HCT116 (cell line): ENCODE data around the gene SYNPO. TPM values are rescaled to one million over a fixed set of nuclear protein-coding genes. Genes with fewer than 3 reads are reported as not detected.
A peak's percentile ranks its signal among the peaks of the same experiment; 100 is the strongest.

Experiments
- ATAC-seq: fragments of 200-7000 bp; cut with Tn5 transposase; 2 replicates; pipeline ENCODE4 v1.9.1; 2020; ENCODE audit warnings: mild to moderate bottlenecking, moderate library complexity
- BruUV-seq: library from RNA; stranded (reverse); fragments of 400-500 nt; replicated peaks from 2 replicates; lab custom pipeline; 2021; lab: Mats Ljungman, UMichigan
- CTCF ChIA-PET: fragments of 300-600 bp; sonication (Branson Sonifier 250); formaldehyde crosslinking; loops from one replicate; lab custom pipeline; 2021; ENCODE audit warnings: antibody characterized with exemption; lab: Charles Lee
- POLR2A ChIA-PET: fragments of 300-600, 350-600 bp; sonication (Branson Sonifier 250); formaldehyde crosslinking; loops from one replicate; lab custom pipeline; 2021; ENCODE audit warnings: antibody characterized with exemption; lab: Charles Lee
- RAD21 ChIA-PET, 2 experiments: fragments of 300-600 bp; sonication (Branson Sonifier 250); formaldehyde crosslinking; loops; one replicate each; lab custom pipeline; 2023; ENCODE audit warnings: low total read pairs in 2 of 2; ENCODE audit not compliant: uncharacterized antibody in 2 of 2, unreplicated experiment in 2 of 2, low non-redundant PET in 1 of 2; lab: Charles Lee
- DNase-seq: peaks from one replicate; pipeline ENCODE4 v3.0.0-alpha.2; 2010; ENCODE audit warnings: low read depth, low spot score
- H2AFZ ChIP-seq: fragments of 200-600 bp; shearing (Covaris generic), sonication (generic); 2 replicates; pipeline ENCODE4 v1.6.1; 2017; ENCODE audit warnings: low read depth, mixed run types, mixed read lengths, antibody characterized with exemption, low read length; ENCODE audit not compliant: poor library complexity, severe bottlenecking
- H3K27ac ChIP-seq: 2 replicates; pipeline ENCODE4 v1.5.1; 2012; ENCODE audit warnings: low read depth, low read length
- H3K27me3 ChIP-seq: fragments of 200-600 bp; sonication (generic); 2 replicates; pipeline ENCODE4 v1.6.1; 2016; ENCODE audit warnings: mixed run types, low read length, mixed read lengths; ENCODE audit not compliant: insufficient read depth
- H3K36me3 ChIP-seq, 2 experiments: fragments of 200-500 bp in 1 of 2; fragments of 200-600 bp in 1 of 2; sonication (Bioruptor generic) in 1 of 2; sonication (generic) in 1 of 2; 2 replicates each; pipeline versions ENCODE4 v1.5.1 to v1.6.1; 2014 to 2016; ENCODE audit warnings: low read length in 2 of 2, inconsistent platforms in 1 of 2, mixed read lengths in 1 of 2, mixed run types in 1 of 2; ENCODE audit not compliant: insufficient read depth in 2 of 2, control insufficient read depth in 1 of 2
- H3K4me1 ChIP-seq, 2 experiments: fragments of 200-600 bp in 1 of 2; sonication (generic) in 1 of 2; 2 replicates each; pipeline versions ENCODE4 v1.5.1 to v1.6.1; 2012 to 2017; ENCODE audit warnings: low read length in 2 of 2, inconsistent platforms in 1 of 2, mild to moderate bottlenecking in 1 of 2, mixed read lengths in 1 of 2, mixed run types in 1 of 2, moderate library complexity in 1 of 2; ENCODE audit not compliant: insufficient read depth in 2 of 2, control insufficient read depth in 1 of 2
- H3K4me2 ChIP-seq: fragments of 200-600 bp; sonication (generic); 2 replicates; pipeline ENCODE4 v1.6.1; 2017; ENCODE audit warnings: mixed run types, low read length, mixed read lengths
- H3K4me3 ChIP-seq, 2 experiments: fragments of 200-600 bp in 1 of 2; sonication (generic) in 1 of 2; replicated peaks in 1 of 2; 2 replicates each; pipeline ENCODE4 v1.5.1; 2011 to 2016; ENCODE audit warnings: low read length in 2 of 2, control low read depth in 1 of 2, low read depth in 1 of 2, mild to moderate bottlenecking in 1 of 2, mixed read lengths in 1 of 2, mixed run types in 1 of 2
- H3K79me2 ChIP-seq: fragments of 200-600 bp; sonication (generic); 2 replicates; pipeline ENCODE4 v1.6.1; 2017; ENCODE audit warnings: mild to moderate bottlenecking, mixed run types, low read length, moderate library complexity, mixed read lengths; ENCODE audit not compliant: insufficient read depth
- H3K9ac ChIP-seq: fragments of 200-600 bp; sonication (generic); 2 replicates; pipeline ENCODE4 v1.6.1; 2016; ENCODE audit warnings: low read length, mixed read lengths
- H3K9me2 ChIP-seq: fragments of 200-600 bp; sonication (generic), shearing (Covaris generic); 2 replicates; pipeline ENCODE4 v1.6.1; 2017; ENCODE audit warnings: mixed run types, mild to moderate bottlenecking, moderate library complexity; ENCODE audit not compliant: insufficient read depth
- H3K9me3 ChIP-seq, 2 experiments: fragments of 200-500 bp in 1 of 2; fragments of 200-600 bp in 1 of 2; sonication (Bioruptor generic) in 1 of 2; sonication (generic) in 1 of 2; 2 replicates each; pipeline ENCODE4 v1.6.1; 2014 to 2017; ENCODE audit warnings: low read length in 2 of 2, mixed read lengths in 2 of 2, inconsistent platforms in 1 of 2, low read depth in 1 of 2, mild to moderate bottlenecking in 1 of 2, mixed run types in 1 of 2, moderate library complexity in 1 of 2; ENCODE audit not compliant: control insufficient read depth in 1 of 2, insufficient read depth in 1 of 2
- H4K20me1 ChIP-seq: fragments of 200-600 bp; sonication (generic), shearing (Covaris generic); 2 replicates; pipeline ENCODE4 v1.6.1; 2017; ENCODE audit warnings: mixed run types, mild to moderate bottlenecking, moderate library complexity; ENCODE audit not compliant: insufficient read depth
- ELF1 ChIP-seq: IDR thresholded peaks from 2 replicates; pipeline ENCODE4 v1.6.1; 2012; ENCODE audit warnings: low read depth, borderline replicate concordance
- FOSL1 ChIP-seq: IDR thresholded peaks from 2 replicates; pipeline ENCODE4 v1.6.1; 2012; ENCODE audit warnings: low read depth
- SP1 ChIP-seq: IDR thresholded peaks from 2 replicates; pipeline ENCODE4 v1.6.1; 2012; ENCODE audit warnings: low read depth
- YY1 ChIP-seq: IDR thresholded peaks from 2 replicates; pipeline ENCODE4 v1.6.1; 2011; ENCODE audit warnings: low read length, low read depth, moderate library complexity, mild to moderate bottlenecking; ENCODE audit not compliant: insufficient replicate concordance; ENCODE audit errors: extremely low read depth
- intact Hi-C: fragments of 100-400 bp; cut with micrococcal nuclease; formaldehyde crosslinking; loops from 2 replicates; pipeline ENCODE4 v1.10.0; 2022
- total RNA-seq: library from RNA; stranded (reverse); gene quantifications from one replicate; pipeline ENCODE4 v1.2.1, GENCODE V29; 2021; ENCODE audit not compliant: unreplicated experiment

SYNPO gene
- total RNA-seq, 1 experiment from 2014 or later: 8.2 TPM

DNA sequence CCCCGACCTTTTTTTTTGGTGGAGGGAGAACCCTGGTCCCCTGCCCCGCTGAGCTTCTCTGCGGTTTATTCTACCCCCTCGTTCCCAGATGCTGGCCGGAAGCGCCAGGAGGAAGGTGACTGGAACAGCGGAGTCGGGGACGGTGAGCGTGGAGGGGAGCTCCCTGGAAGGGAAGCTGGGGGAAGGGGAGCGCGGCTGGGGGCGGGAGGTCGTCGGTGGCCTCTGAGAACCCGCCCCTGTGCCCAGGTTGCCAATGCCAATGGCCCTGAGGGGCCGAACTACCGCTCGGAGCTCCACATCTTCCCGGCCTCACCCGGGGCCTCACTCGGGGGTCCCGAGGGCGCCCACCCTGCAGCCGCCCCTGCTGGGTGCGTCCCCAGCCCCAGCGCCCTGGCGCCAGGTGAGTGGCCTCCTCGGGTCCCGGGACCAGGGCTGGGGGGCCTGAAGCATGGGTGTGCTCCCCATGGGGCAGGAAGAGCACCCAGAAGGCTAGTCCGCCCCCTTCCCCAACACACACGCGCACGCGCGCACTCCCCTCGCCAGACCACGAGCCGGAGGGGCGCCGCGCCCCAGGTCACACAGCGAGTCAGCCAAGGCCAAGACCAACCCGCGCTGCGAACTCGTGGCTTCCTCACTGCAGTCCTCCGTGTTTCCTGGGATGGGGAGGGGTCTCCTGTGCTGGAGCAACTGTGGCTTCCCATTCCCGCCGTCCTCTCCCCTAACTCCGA is 31.2 kb downstream of the SYNPO start:
- no peak overlapping the region for H3K4me2 ChIP-seq
- ChIA-PET RAD21 (no interaction called here), CTCF (no interaction called here), POLR2A (no interaction called here)
- no peak overlapping the region for H2AFZ ChIP-seq
- H3K4me1 ChIP-seq: peaks cover 0 to 12% of the 10 kb centered on the region in 2 experiments; a peak in 1 of 4 replicates
- TF ChIP-seq ELF1: no peak
- H3K36me3 ChIP-seq: no peaks in the 10 kb centered on the region
- DNase-seq: no peak
- no peak for ATAC-seq
- no peaks in the 10 kb centered on the region for H3K9me2 ChIP-seq
- no peaks in the 10 kb centered on the region for H3K9me3 ChIP-seq
- H3K79me2 ChIP-seq: no peaks in the 10 kb centered on the region
- H3K27ac ChIP-seq: no peak overlapping the region
- H3K9ac ChIP-seq: no peak overlapping the region
- no peak overlapping the region for H3K4me3 ChIP-seq
- no TSS peak for BruUV-seq
- no peaks in the 10 kb centered on the region for H3K27me3 ChIP-seq
- intact Hi-C loops: no loop called here
- H4K20me1 ChIP-seq: no peaks in the 10 kb centered on the region

DNA sequence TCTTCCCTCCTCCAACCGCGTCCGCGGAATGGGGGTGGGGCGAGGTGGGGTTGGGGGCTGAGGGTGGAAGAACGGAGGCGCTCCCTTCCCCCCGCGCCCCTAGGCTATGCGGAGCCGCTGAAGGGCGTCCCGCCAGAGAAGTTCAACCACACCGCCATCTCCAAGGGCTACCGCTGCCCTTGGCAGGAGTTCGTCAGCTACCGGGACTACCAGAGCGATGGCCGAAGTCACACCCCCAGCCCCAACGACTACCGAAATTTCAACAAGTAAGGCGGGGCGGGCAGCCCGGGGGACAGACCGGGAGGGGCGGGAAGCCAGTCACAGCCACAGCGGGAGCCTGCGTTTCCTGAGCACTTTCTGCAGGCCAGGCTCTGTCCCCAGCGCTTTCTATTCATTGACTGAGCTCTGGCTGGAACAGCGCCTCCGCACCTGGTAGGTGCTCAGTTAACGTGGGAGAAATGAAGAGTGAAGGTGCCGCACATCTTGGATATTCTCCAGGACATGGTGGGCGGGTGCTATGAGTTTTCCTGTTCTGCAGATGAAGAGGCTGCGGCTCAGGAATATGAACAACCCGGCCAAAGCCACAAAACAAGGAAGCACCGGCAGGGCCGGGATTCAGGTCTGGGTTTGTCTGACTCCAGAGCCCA is 31.9 kb downstream of the SYNPO start:
- ChIA-PET POLR2A (no interaction called here), RAD21 (no interaction called here), CTCF (no interaction called here)
- intact Hi-C loops: no loop called here
- H3K9ac ChIP-seq: no peak overlapping the region
- no peaks in the 10 kb centered on the region for H3K79me2 ChIP-seq
- no peaks in the 10 kb centered on the region for H3K36me3 ChIP-seq
- H3K4me1 ChIP-seq: peaks cover 0 to 12% of the 10 kb centered on the region in 2 experiments; a peak in 1 of 4 replicates
- ATAC-seq: peak; percentile 43; the same call in 1 of the 2 replicates
- no peaks in the 10 kb centered on the region for H4K20me1 ChIP-seq
- DNase-seq: no peak
- H3K4me2 ChIP-seq: no peak overlapping the region
- H3K9me2 ChIP-seq: no peaks in the 10 kb centered on the region
- no peak overlapping the region for H3K4me3 ChIP-seq
- TF ChIP-seq SP1 (no peak), YY1 (no peak), FOSL1 (no peak)
- no peak overlapping the region for H2AFZ ChIP-seq
- H3K27me3 ChIP-seq: no peaks in the 10 kb centered on the region
- no peak overlapping the region for H3K27ac ChIP-seq
- no peaks in the 10 kb centered on the region for H3K9me3 ChIP-seq
- BruUV-seq: no TSS peak
